Ishikawa (cell line): ENCODE measurements around the gene FIZ1.

ENCODE experiments used
- CREB1 ChIP-seq: IDR thresholded peaks from 2 replicates; pipeline ENCODE4 v1.6.1; 2012; ENCODE audit warnings: low read depth
- EGR1 ChIP-seq: IDR thresholded peaks from 2 replicates; pipeline ENCODE4 v1.6.1; 2012
- EP300 ChIP-seq: IDR thresholded peaks from 2 replicates; pipeline ENCODE4 v1.6.1; 2012; ENCODE audit warnings: borderline replicate concordance
- FOXM1 ChIP-seq: IDR thresholded peaks from 2 replicates; pipeline ENCODE4 v1.6.1; 2012; ENCODE audit warnings: low read depth, borderline replicate concordance
- NFIC ChIP-seq: IDR thresholded peaks from 2 replicates; pipeline ENCODE4 v1.6.1; 2012
- RAD21 ChIP-seq: IDR thresholded peaks from 2 replicates; pipeline ENCODE4 v1.6.1; 2012; ENCODE audit warnings: low read depth
- REST ChIP-seq: IDR thresholded peaks from 2 replicates; pipeline ENCODE4 v1.6.1; 2012; ENCODE audit warnings: low read depth, mild to moderate bottlenecking
- TCF12 ChIP-seq: IDR thresholded peaks from 2 replicates; pipeline ENCODE4 v1.6.1; 2012; ENCODE audit warnings: low read depth
- TF ChIP-seq, protein P1 (sequence below): IDR thresholded peaks from 2 replicates; pipeline ENCODE4 v1.6.1; 2012

GRCh38 chr19:55579766-55580621 lies 19.3 kb downstream of the FIZ1 start:
- TF ChIP-seq REST (no peak), RAD21 (no peak), NFIC (no peak), EP300 (no peak), EGR1 (no peak), TCF12 (no peak), FOXM1 (no peak), CREB1 (no peak)
- TF ChIP-seq, protein P1, sequence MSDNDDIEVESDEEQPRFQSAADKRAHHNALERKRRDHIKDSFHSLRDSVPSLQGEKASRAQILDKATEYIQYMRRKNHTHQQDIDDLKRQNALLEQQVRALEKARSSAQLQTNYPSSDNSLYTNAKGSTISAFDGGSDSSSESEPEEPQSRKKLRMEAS = no peak
